NCI-H1417 (cell line): Measurements from ENCODE around the gene TASOR.

Source experiments
- DNase-seq, 3 experiments: peaks; one replicate each; lab custom pipeline; 2025; lab: John Stamatoyannopoulos, UW

The TASOR gene

DNA sequence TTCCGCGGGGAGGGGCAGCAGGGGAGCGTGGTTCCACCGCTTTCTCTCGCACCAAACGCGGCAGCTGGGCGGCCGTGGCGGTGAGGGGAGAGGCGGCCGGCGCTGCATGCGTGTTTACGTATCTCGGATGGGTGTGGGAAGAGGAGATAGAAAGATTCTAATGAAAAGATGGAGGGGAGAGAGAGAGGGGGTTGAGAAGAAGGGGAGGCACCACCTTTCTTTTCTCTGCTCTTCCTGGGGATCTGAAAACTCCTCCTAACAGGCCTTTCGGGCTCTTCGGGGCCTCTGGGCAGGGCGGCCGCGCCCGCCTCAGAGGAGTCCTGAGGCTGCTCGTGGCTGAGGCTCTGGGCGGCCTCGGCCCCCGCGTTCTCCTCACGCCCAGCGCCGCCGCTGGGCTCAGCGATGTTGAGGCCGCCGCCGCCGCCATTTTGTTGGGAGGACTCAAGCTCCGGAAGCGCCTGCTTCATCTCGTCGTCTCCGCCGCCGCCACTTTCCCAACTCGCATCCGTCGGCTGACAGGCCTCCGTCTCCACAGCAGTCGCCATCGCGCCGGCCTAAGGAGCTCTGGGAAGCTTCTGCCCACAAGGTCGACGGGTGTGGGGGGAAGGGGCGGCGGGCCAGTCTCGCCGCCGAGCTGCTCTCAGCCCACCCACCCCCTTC, 473 bp downstream of the TASOR start:
- DNase-seq, result peak; percentile 50 to 85 (median 83)

DNA sequence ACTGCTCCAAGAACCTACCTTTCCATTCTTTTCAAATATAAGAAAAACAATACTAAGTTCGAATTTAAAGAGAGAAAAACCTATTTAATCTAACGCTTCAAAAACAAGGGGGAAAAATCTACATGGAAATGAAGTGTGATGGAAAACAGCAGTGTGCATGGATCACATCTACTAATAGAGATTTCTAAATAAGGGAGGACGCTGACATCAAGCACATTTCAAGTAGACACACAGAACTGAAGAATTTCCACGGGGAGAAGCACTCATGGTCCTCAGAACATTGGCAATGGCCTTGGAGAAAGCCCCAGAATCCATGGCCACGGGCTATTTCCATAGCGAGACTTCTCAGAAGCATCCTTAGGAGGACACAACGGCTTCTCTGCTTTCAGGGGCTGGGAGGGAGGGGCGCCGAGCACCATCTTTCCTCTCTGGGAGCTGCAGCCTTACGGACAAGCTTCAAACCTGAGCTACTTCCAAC, 1.0 kb downstream of the TASOR start:
- peak in 1 of 3 experiments; percentile 42 for DNase-seq

DNA sequence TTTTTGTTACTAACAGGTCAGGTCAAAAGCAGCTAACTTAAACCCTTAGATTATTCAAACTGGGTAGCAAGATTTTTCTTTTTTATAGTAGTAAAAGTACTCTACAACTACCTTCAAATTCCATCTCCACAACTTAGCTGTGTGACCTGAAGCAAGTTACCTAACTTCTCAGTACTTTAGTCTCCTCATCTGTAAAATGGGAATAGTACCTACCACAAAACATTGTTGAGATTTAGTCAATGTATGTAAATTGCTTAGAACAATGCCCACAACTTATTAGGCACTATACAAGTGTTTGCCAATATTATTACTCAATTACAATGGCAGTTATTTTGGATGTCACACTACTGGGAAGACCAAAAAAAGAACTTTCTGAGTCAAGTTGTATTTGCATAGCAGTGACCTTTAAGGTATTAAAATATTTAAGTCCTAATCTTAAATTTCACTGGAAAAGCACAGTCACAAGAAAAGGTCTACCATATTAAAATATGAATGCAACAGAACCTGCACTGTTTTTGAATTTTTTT, 2.9 kb downstream of the TASOR start:
- no peak for DNase-seq

DNA sequence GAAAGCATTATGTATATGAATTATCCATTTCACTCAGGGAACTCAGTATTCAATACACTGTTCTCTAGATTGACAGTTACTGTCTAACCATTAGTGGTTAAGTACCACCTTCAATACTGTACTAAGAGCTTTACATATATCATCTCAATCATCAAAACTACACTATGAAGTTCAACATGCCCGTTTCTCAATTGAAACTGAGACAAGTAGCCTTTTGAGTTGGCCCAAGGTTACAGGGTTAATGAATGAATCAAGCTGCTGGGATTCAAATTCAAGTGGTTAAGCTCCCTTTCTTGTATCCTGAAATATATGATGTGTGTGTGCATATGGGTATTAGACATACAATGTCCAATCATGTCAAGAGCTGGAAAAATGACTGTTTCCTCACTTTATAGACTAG, 5.8 kb downstream of the TASOR start:
- DNase-seq, result peak in 2 of 3 experiments; percentile 6 to 15

DNA sequence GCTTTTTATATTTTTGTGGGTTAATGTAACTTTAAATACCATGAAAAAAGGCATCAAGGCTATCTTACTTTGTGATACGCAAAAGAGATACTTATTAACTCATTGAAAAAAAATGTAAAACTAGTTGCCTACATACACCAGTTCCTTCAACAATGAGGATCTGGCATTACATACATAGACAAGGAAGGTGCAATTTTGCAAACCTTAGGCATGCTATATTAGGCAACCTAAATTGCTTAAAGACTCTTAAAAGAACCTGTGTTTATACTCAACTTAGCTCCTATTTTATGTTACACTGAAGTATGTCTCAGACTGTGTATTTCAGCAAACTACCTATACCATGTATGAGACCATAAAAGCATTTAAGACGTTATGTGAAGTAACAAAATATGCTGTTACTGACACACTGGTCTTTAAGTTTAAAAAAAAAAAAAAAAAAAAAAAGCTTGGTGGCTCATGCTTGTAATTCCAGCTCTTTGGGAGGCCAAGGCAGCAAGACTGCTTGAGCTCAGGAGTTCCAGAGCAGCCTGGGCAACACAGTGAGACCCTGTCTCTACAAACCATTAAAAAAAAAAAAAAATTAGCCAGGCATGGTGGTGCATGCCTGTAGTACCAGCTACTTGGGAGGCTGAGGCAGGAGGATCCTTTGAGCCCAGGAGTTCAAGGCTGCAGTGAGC, 9.1 kb downstream of the TASOR start:
- no peak for DNase-seq

DNA sequence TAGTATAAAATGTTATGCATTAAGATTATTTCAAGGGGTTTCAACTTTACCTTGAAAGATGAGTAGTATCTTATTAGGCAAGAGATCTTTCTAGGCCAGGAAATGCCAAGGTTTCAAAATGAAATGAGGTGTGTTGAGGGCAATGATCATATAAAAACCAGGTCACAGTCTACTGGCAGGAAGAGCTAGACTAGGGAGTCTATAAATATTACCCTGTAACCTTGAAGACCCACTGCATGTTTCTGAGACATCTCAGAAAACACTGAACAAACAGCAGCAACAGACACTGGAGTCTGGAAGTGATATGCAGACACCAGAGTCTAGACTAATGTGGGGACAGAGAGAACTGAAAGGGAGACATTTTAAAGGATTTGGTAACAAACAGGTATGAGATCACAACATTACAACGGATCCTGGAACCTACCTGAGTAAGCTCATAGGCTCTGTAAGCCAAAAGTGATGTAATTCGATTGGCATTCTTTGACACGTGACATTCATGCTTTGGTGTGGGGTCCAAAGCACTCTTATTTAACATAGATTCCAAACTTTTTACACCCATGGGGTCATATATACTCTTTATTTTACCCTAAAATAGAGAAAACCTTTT, 15.0 kb downstream of the TASOR start:
- no peak for DNase-seq

DNA sequence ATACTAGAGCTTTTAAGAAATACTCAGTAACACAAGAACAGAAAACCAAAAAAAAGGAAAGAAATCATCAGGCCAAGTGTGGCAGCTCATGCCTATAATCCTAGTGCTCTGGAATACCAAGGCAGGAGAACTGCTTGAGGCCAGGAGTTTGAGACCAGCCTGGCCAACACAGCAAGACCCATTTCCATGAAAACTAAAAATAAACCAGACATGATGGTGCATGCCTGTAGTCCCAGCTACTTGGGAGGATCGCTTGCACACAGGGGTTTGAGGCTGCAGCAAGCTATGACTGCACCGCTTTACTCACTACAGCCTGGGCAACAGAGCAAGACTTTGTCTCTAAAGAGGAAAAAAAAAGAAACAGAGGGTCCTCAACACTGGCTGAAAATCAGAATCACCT, 18.2 kb downstream of the TASOR start:
- DNase-seq, result no peak

DNA sequence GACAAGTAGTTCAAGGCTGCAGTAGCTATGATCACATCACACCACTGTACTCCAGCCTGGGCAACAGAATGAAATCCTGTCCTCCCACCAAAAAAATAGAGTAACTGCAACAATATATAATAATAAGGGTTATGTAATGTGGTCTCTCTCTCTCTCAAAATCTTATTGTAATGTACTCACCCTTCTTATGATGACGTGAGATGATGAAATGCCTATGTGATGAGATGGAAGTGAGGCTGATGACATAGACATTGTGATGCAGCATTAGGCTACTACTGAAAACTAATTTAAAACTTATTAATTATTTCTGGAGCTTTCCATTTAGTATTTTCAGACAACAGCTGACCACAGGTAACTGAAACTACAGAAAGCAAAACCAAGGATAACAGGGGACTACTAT, 27.4 kb downstream of the TASOR start:
- no peak for DNase-seq

DNA sequence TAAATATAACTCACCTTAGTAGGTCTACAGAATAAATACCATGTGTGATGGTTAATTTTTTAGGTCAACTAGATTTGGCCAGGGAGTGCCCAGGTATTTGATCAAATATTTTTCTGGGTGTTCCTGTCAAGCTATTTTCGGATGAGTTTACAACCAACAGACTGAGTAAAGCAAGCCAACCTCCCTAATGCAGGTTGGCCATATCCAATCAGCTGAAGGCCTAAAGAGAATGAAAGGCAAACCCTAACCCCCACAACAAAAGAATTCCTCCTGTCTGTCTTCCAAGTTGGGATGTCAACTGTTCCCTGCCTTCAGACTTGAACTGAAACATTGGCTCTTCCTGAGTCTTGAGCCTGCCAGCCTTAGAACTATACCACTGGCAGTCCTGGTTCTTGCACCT, 28.6 kb downstream of the TASOR start:
- DNase-seq, result no peak

DNA sequence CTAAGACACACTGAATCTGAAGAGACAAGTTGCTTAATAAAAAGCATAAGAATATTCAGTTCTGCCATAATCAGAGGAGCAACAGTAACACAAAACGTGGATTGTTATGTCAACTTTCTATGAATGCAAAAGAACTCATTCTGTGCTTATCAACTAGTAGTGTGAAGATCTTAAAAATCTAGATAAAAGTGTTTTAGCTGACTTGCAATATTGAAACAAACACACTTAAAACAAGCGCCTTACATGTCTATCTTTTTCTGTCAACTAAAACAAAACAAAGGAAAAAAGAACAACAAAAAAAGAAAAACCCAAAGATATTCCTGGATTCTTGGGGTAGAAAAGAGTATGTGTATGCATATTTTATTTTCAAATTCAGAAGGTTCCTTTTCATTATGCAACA, 37.7 kb downstream of the TASOR start:
- no peak for DNase-seq

DNA sequence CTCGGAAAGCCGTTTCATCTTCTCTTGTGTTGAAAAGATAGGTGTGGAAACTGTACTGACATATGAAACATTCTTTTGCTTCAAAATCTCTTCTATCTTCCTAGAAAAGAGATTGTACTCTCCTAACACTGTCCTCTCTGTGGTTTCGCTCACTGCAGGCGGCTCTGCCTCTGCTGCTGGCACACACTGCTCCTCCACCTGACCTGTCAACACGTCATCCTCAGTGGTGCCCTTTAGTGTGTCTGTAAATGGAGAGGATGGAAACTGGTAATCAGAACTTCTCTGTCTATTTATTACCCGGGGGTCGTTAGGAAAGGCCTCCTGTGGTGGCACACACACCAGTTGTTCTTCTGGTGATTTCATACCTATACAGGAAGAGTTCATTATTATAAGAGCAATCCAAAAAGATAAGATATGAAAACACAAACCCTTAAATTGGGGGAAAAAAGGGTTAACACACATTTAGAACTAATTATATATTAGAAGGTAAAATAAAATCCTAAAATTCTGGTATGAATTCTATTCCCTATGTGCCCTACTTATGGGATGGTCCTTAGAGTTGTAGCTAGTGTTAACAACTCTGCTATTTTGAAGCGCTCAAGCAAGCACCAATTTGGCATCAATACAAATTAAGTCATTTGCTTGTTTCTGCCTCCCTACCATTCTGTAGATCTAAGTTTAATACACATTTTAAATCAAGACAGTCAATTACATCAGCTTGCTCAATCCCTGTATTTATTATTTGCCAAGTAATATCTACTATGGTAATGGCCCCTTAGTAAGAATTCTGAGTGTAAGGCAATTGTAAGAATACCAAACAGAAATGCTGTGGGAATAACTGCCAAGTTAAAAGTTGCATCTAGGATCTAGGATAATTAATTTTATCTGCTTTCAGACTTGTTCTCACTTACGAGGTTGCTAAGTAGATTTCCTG, 49.2 kb downstream of the TASOR start:
- DNase-seq, result no peak
